ENCODE measurements around the gene STK32A.
"Not testable (repeated sequence)": the region's sequence is repeated elsewhere in the genome, so short reads cannot be mapped to it uniquely, and the experiment has no call there.

The STK32A gene

GRCh38 chr5:147234825-147235635, at the start of gene STK32A:
STK32A (plus strand) TSS chr5:147235026; CDS start chr5:147239635, 4,609 bp downstream.
- DNase-seq = no peak

GRCh38 chr5:147187099-147187540, 47.7 kb upstream of the STK32A start:
- DNase-seq = no peak

- DNase-seq = no peak
Observed at GRCh38 chr5:147188200-147189108, 46.4 kb upstream of the STK32A start.

GRCh38 chr5:147189109-147189424, 45.8 kb upstream of the STK32A start:
- DNase-seq = no peak

- no peak for DNase-seq
Observed at GRCh38 chr5:147190331-147190730, 44.5 kb upstream of the STK32A start.

- no peak for DNase-seq
Observed at GRCh38 chr5:147193123-147193522, 41.7 kb upstream of the STK32A start.

GRCh38 chr5:147200004-147200403, 34.8 kb upstream of the STK32A start:
- DNase-seq = no peak

- no peak for DNase-seq
Observed at GRCh38 chr5:147203213-147203612, 31.6 kb upstream of the STK32A start.

GRCh38 chr5:147204576-147204975, 30.2 kb upstream of the STK32A start:
- no peak for DNase-seq

GRCh38 chr5:147208134-147208533, 26.7 kb upstream of the STK32A start:
- DNase-seq = no peak

- no peak for DNase-seq
Observed at GRCh38 chr5:147216552-147217154, 18.2 kb upstream of the STK32A start.

- DNase-seq = no peak
Observed at GRCh38 chr5:147223343-147223742, 11.5 kb upstream of the STK32A start.

GRCh38 chr5:147223948-147224791, 10.7 kb upstream of the STK32A start:
- no peak for DNase-seq

- DNase-seq = no peak
Observed at GRCh38 chr5:147225938-147226337, 8.9 kb upstream of the STK32A start.

- DNase-seq = no peak
Observed at GRCh38 chr5:147226512-147226911, 8.3 kb upstream of the STK32A start.

- no peak for DNase-seq
Observed at GRCh38 chr5:147234239-147234824, 494 bp upstream of the STK32A start.

GRCh38 chr5:147240266-147240985, 5.6 kb downstream of the STK32A start:
- no peak for DNase-seq

- DNase-seq = not testable (repeated sequence)
Observed at GRCh38 chr5:147243238-147243637, 8.4 kb downstream of the STK32A start.

- DNase-seq = no peak
Observed at GRCh38 chr5:147245381-147246165, 10.7 kb downstream of the STK32A start.

GRCh38 chr5:147248561-147248960, 13.7 kb downstream of the STK32A start:
- DNase-seq = no peak

- no peak for DNase-seq
Observed at GRCh38 chr5:147259837-147260236, 25.0 kb downstream of the STK32A start.
